ENCODE data around the gene CCNB2.

DNA sequence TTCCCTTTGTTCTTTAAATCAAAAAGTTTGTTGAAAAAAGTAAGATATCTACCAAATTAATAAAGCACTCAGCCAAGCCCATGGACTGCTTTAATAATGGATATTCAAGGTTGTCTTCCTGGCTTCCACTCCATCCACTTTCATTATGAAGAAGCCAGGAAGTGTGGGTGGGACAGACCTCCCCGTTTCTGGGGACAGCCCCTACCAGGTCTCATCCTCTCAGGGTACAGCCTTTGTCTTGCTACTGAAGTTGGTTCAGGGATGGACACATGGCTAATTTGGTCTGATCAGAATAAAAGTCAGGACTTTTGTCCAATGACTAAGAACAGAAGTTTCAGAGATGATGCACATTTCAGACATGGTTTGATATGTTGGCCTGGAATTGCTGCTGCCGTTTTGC is 32.6 kb downstream of the CCNB2 start:
- TF ChIP-seq, protein P1, sequence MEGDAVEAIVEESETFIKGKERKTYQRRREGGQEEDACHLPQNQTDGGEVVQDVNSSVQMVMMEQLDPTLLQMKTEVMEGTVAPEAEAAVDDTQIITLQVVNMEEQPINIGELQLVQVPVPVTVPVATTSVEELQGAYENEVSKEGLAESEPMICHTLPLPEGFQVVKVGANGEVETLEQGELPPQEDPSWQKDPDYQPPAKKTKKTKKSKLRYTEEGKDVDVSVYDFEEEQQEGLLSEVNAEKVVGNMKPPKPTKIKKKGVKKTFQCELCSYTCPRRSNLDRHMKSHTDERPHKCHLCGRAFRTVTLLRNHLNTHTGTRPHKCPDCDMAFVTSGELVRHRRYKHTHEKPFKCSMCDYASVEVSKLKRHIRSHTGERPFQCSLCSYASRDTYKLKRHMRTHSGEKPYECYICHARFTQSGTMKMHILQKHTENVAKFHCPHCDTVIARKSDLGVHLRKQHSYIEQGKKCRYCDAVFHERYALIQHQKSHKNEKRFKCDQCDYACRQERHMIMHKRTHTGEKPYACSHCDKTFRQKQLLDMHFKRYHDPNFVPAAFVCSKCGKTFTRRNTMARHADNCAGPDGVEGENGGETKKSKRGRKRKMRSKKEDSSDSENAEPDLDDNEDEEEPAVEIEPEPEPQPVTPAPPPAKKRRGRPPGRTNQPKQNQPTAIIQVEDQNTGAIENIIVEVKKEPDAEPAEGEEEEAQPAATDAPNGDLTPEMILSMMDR (conservative IDR thresholded peaks at IDR 0.05 in 1 of 2, IDR thresholded peaks at IDR 0.05 in 1 of 2; ENCODE audit: low read depth in 1 of 2, low read length in 2 of 2), result no peak
- no peak for TF ChIP-seq EZH2 (IDR thresholded peaks at IDR 0.05; ENCODE audit: low read length, missing control alignments)
